GM21737 (cell line): ENCODE results near the gene DNAJC22.

Experiments
- ATAC-seq: cut with Tn5 transposase; IDR thresholded peaks from one replicate; pipeline ENCODE4 v1.9.1; 2021; ENCODE audit warnings: mild to moderate bottlenecking, moderate library complexity; ENCODE audit not compliant: unreplicated experiment

DNAJC22 gene

GRCh38 chr12:49342914-49343731 lies 3.6 kb upstream of the DNAJC22 start:
- no peak for ATAC-seq

DNA sequence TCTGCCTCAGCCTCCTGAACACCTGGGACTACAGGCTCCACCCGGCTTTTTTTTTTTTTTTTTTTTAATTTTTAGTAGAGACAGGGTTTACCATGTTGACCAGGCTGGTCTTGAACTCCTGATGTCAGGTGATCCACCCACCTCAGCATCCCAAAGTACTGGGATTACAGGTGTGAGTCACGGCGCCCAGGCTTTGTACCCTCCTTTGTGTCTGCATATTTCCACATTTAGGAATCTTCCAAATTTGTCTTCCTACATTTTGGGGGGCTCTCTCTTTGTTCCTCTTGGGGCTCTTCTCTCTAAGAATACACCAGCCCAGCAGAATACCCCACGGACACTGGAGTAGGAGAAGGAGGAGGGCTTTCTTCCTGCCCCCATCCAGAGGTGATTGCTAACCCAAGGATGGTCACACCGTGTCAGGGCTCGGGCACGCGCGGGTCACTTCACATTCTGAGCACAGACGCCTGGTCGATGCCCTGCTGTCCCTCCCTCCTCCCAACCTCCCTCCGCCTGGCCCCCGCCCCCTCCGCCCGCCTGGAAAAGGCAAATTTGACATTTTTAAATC lies 2.1 kb upstream of the DNAJC22 start:
- ATAC-seq = no peak

DNA sequence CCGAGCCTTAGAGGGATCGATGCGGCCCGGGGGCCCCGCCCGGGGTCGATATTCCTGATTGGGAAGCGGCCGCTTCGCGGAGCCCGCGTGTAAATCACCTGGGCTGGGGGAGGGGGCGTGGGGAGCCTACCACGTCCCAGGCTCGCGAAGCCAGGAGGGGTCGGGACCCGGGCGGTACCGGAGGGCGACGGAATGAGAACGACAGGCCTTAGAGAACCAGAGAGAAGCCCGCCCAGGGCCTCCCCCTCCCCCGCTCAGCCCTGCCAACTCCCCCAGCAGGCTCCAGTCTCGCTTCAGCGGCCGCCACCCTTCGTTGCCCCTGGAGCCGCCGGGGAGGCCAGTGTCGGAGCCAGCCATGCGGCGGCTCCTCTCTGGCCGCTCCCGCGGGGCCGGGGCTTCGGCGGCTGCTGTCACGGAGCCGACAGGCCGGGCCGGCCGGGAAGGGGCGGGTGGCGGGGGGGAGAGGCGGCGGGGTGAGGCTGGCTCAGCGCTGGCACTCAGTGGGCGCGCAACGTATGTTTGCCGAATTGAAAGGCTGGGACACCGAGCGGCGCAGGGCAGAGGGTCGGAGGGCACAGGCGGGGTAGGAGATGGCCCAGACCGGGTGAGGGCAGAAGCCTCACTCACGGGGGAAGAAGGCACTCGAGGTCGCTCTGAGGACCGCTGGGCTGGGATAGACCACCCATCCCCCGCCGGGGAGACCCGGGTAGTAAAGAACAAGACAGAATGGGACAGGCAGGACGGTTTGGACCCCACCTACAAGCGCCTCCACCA lies 1.4 kb upstream of the DNAJC22 start:
- ATAC-seq = no peak

DNA sequence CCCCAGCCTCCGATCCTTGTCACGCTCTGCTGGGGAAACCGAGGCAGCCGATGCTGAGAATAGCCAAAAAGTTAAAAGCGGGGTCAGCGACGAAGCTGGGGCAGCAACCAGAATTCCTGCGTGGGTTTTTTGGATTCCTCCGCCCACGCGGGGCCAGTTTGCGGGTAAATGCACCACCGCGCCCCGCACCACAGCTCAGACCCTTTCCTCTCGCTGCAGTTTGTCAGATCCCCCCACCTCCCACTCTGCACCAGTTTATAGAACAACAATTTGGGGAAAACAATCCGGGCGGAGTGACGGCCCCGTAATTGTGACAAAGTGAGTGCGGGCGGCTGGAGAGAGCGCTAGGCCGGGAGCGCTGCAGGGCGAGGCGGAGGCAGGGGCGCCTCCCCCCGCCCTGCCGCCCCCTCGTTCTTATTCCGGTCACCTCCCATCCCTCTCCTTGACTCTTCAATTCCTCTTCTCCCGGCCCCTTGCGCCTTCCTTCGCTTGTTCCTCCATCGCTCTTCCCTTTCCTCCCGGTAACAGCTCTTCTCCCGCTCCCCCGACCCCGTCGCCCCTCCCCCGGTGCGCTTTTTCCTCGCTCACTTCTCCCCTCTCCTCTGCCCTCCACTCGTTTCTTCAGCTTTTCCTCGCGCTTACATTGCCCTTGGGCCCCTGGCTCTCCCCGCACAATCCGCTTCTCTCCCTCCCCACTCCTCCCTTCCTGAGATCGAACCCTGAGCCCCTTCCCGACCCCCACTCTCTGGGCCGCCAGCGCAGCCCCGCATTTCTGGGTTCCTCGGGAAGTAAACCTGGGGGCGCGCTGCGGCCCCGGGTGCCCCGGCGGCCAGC lies 646 bp upstream of the DNAJC22 start:
- ATAC-seq = no peak

DNA sequence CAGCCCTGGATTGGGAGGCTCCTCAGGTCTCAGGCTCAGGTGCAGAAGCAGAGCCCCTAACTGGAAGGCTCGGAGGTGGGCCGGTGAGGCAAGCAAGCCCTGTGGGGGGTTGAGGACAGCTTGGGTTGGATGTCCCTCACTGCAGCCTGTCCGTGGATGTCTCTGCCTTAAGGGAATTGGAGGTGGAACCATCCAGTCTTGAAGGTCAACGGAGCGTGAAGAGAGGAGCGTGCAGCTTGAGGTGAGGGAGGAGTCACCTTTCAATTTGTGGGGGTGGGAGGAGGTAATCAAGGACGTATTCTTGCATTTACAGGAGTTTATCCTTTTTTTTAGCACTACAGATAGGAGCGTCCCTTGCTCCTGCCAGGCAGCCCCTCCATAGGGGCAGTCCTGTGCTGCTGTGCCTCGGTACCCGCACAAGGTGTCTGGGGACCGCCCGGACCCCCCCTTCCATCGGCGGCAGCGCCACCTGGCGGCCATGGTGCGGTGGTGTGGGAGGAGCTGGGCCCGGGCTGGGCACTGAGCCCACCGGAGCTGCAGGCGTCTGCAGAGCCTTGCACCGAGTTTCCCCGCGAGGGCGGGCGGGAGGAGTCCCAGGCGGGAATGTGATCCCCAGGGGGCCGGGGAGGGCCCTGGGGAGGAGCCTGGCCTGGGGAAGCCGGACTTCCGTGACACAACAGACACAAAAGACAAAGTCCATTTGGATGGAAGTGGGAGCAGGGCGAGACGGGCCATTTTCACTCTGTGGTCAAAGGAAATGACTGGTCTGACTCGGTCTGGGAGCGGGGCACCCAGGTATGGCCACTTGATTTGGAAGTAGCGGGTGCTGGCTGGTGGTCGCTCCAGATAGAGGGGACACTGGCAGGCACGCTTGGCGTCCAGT lies 864 bp downstream of the DNAJC22 start:
- ATAC-seq = no peak

GRCh38 chr12:49348781-49349180 lies 2.1 kb downstream of the DNAJC22 start:
- ATAC-seq = no peak

DNA sequence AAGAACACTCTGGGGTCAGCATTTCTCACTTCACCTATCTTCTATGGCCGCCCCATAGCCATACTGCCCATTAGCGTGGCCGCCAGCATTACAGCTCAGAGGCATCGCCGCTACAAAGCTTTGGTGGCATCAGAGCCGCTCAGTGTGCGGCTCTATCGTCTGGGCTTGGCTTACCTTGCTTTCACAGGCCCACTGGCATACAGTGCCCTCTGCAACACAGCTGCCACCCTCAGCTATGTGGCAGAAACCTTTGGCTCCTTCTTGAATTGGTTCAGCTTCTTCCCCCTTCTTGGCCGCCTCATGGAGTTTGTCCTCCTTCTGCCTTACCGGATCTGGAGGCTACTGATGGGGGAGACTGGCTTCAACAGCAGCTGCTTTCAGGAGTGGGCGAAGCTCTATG lies 2.6 kb downstream of the DNAJC22 start:
- no peak for ATAC-seq

DNA sequence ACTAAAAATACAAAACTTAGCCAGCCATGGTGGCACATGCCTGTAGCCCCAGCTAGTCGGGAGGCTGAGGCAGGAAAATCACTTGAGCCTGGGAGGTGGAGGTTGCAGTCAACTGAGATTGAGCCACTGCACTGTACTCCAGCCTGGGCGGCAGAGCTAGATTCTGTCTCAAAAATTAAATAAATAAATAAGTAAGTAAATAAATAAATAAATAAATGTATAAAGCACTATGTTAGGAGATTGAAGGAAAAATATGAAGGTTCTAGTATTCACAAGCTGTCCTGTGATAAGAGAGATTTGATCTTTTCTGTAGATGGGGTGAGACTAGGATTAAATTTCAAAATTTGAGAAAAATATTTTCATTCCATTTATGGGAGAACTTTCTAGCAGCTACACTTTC lies 5.7 kb downstream of the DNAJC22 start:
- ATAC-seq = no peak

- no peak for ATAC-seq
Observed at GRCh38 chr12:49355913-49356312, 9.2 kb downstream of the DNAJC22 start.

- ATAC-seq = no peak
Observed at GRCh38 chr12:49357103-49357678, 10.5 kb downstream of the DNAJC22 start.

GRCh38 chr12:49358483-49359141 lies 11.9 kb downstream of the DNAJC22 start:
- ATAC-seq = peak; percentile 75

DNA sequence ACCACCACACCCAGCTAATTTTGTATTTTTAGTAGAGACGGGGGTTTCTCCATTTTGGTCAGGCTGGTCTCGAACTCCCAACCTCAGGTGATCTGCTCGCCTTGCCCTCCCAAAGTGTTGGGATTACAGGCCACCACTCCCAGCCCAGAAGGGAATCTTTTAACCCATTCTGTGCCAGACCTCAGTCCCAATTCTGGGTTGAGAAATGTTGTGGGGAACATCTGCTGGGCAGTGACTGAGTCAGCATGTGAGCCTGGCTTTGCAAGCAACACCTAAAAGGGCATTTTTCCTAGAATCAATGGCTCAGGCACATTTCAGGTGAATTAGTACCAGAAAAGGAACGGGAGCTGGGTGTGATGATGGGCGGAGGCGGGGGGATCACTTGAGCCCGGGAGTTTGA lies 13.0 kb downstream of the DNAJC22 start:
- ATAC-seq = no peak

- ATAC-seq = no peak
Observed at GRCh38 chr12:49362077-49362476, 15.4 kb downstream of the DNAJC22 start.

GRCh38 chr12:49364989-49365388 lies 18.3 kb downstream of the DNAJC22 start:
- no peak for ATAC-seq

DNA sequence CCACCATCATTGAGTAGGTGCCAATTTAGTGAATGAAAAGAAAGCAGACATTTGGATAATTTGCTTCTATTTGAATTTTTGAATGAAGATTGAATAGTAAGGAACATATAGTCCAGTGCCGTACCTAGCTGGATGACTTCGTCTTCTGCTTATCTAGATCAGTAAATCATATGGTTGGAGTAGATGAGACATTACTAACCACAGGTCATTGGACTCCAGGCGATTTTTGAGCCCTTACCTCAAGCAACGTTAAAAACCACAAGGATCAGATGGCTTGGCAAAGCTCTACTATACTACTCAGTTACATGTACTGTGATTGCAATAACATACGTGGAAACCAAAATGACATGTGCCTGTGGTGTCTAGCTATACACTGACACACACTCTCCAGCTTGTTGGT lies 18.9 kb downstream of the DNAJC22 start:
- no peak for ATAC-seq

- no peak for ATAC-seq
Observed at GRCh38 chr12:49366096-49366651, 19.5 kb downstream of the DNAJC22 start.

DNA sequence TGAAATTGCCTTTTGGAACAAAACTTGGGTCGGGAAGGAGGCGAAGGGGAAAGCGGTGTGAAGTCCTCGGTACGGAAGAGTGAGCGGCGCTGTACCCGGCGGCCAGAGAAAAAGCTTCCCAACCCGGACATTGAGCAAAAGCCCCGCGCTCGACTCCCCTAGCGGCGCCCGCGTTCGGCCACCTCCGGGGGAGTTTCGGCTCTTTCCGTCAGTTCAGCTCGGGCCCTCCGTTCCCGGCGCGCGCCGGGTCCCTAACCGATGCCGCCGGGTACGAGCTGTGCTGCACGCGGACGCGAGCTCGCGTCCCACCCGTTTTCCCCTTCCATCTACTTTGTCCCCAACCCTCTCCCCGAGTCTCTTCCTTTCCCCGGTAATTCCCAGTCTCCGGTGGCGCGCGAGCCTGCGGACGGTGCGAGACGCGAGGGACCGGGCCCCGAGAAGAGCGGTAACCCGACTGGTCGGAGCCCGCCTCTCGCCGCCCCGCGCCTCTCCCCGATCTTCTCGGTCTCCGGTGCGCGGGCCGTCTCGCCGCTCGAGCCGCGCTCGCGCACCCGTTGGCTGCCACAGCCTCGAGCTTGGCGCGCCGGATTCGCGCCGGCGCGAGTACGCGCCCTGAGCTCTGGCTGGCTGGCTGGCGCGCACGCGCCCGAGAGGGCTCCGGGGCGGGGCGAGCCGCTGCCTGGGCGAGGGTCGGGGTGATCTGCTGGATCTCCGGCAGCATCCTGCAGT lies 20.1 kb downstream of the DNAJC22 start:
- peak; percentile 61 for ATAC-seq
